K562 (cell line): ENCODE results near the gene PPP1R15B.

Source experiments
- EWSR1 ChIP-seq: fragments of 450-650 bp; IDR thresholded peaks from 2 replicates; pipeline ENCODE4 v1.6.1; 2018; ENCODE audit warnings: borderline replicate concordance, mild to moderate bottlenecking, low read depth, moderate library complexity; ENCODE audit not compliant: partially characterized antibody
- HCFC1 ChIP-seq: IDR thresholded peaks from 2 replicates; pipeline ENCODE4 v1.6.1; 2012; ENCODE audit warnings: low read depth, low read length, improper control_type of control experiment
- RAD21 ChIP-seq, 2 experiments: fragments of 250-450 bp in 1 of 2; fragments of 450-650 bp in 1 of 2; sonication (Bioruptor Pico) in 1 of 2; formaldehyde crosslinking in 1 of 2; IDR thresholded peaks in 1 of 2; conservative IDR thresholded peaks in 1 of 2; 2 replicates each; pipeline versions ENCODE4 v1.4.0 to v1.8.0; 2020 to 2022; ENCODE audit warnings: mild to moderate bottlenecking in 2 of 2, moderate library complexity in 1 of 2
- ZNF239 ChIP-seq: fragments of 250-450 bp; sonication (Bioruptor Pico); IDR thresholded peaks from 2 replicates; pipeline ENCODE4 v1.4.0; 2020; ENCODE audit warnings: mild to moderate bottlenecking
- TF ChIP-seq, protein P1 (sequence below): IDR thresholded peaks from 2 replicates; pipeline ENCODE4 v1.6.1; 2011; ENCODE audit not compliant: insufficient read length; ENCODE audit errors: extremely low read depth
- TF ChIP-seq, protein P2 (sequence below): sonication (generic); formaldehyde crosslinking; IDR thresholded peaks from 2 replicates; pipeline ENCODE4 v1.8.0; 2023; ENCODE audit warnings: missing genetic modification reagents, mild to moderate bottlenecking, borderline replicate concordance
- TF ChIP-seq, protein P3 (sequence below), 2 experiments: fragments of 450-650 bp in 1 of 2; IDR thresholded peaks; 2 replicates each; pipeline ENCODE4 v1.6.1; 2011 to 2017; ENCODE audit warnings: low read depth in 2 of 2, antibody characterized with exemption in 1 of 2, borderline replicate concordance in 1 of 2, low read length in 1 of 2, mild to moderate bottlenecking in 1 of 2, mixed read lengths in 1 of 2; ENCODE audit not compliant: control insufficient read depth in 1 of 2
- TF ChIP-seq, protein P4 (sequence below): sonication (generic); formaldehyde crosslinking; IDR thresholded peaks from 2 replicates; pipeline ENCODE4 v1.5.0; 2020; ENCODE audit warnings: missing genetic modification reagents

DNA sequence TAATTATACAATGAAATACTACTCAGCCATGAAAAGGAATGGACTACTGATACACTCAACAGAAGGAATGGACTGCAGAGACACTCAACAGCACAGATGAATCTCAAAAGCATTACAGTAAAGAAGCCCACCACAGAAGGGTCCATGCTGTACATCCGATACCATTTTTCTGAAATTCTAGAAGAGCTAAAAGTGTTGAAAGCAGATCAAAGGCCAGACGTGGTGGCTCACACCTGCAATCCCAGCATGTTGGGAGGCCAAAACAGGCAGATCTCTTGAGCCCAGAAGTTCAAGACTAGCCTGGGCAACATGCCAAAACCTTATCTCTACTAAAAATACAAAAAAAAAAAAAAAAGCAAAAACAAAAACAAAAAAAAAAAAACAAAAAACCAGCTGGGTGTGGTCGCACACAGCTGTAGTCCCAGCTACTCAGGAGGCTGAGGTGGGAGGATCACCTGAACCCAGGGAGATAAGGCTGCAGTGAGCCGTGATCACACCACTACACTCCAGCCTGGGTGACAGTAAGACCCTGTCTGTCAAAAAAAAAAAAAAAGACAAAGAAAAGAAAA, 15.5 kb downstream of the PPP1R15B start:
- TF ChIP-seq RAD21 (CRISPR knock-in tag; conservative IDR thresholded peaks at IDR 0.05 in 1 of 2, IDR thresholded peaks at IDR 0.05 in 1 of 2) (no peak), ZNF239 (CRISPR knock-in tag) (no peak), HCFC1 (no peak), EWSR1 (no peak)
- TF ChIP-seq, protein P1, sequence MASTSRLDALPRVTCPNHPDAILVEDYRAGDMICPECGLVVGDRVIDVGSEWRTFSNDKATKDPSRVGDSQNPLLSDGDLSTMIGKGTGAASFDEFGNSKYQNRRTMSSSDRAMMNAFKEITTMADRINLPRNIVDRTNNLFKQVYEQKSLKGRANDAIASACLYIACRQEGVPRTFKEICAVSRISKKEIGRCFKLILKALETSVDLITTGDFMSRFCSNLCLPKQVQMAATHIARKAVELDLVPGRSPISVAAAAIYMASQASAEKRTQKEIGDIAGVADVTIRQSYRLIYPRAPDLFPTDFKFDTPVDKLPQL: no peak
- TF ChIP-seq, protein P2, sequence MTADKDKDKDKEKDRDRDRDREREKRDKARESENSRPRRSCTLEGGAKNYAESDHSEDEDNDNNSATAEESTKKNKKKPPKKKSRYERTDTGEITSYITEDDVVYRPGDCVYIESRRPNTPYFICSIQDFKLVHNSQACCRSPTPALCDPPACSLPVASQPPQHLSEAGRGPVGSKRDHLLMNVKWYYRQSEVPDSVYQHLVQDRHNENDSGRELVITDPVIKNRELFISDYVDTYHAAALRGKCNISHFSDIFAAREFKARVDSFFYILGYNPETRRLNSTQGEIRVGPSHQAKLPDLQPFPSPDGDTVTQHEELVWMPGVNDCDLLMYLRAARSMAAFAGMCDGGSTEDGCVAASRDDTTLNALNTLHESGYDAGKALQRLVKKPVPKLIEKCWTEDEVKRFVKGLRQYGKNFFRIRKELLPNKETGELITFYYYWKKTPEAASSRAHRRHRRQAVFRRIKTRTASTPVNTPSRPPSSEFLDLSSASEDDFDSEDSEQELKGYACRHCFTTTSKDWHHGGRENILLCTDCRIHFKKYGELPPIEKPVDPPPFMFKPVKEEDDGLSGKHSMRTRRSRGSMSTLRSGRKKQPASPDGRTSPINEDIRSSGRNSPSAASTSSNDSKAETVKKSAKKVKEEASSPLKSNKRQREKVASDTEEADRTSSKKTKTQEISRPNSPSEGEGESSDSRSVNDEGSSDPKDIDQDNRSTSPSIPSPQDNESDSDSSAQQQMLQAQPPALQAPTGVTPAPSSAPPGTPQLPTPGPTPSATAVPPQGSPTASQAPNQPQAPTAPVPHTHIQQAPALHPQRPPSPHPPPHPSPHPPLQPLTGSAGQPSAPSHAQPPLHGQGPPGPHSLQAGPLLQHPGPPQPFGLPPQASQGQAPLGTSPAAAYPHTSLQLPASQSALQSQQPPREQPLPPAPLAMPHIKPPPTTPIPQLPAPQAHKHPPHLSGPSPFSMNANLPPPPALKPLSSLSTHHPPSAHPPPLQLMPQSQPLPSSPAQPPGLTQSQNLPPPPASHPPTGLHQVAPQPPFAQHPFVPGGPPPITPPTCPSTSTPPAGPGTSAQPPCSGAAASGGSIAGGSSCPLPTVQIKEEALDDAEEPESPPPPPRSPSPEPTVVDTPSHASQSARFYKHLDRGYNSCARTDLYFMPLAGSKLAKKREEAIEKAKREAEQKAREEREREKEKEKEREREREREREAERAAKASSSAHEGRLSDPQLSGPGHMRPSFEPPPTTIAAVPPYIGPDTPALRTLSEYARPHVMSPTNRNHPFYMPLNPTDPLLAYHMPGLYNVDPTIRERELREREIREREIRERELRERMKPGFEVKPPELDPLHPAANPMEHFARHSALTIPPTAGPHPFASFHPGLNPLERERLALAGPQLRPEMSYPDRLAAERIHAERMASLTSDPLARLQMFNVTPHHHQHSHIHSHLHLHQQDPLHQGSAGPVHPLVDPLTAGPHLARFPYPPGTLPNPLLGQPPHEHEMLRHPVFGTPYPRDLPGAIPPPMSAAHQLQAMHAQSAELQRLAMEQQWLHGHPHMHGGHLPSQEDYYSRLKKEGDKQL (CRISPR knock-in tag): no peak
- TF ChIP-seq, protein P3, sequence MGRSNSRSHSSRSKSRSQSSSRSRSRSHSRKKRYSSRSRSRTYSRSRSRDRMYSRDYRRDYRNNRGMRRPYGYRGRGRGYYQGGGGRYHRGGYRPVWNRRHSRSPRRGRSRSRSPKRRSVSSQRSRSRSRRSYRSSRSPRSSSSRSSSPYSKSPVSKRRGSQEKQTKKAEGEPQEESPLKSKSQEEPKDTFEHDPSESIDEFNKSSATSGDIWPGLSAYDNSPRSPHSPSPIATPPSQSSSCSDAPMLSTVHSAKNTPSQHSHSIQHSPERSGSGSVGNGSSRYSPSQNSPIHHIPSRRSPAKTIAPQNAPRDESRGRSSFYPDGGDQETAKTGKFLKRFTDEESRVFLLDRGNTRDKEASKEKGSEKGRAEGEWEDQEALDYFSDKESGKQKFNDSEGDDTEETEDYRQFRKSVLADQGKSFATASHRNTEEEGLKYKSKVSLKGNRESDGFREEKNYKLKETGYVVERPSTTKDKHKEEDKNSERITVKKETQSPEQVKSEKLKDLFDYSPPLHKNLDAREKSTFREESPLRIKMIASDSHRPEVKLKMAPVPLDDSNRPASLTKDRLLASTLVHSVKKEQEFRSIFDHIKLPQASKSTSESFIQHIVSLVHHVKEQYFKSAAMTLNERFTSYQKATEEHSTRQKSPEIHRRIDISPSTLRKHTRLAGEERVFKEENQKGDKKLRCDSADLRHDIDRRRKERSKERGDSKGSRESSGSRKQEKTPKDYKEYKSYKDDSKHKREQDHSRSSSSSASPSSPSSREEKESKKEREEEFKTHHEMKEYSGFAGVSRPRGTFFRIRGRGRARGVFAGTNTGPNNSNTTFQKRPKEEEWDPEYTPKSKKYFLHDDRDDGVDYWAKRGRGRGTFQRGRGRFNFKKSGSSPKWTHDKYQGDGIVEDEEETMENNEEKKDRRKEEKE (IDR thresholded peaks at IDR 0.05; ENCODE audit: borderline replicate concordance in 1 of 2, control insufficient read depth in 1 of 2, low read depth in 2 of 2, low read length in 1 of 2): no peak
- TF ChIP-seq, protein P4, sequence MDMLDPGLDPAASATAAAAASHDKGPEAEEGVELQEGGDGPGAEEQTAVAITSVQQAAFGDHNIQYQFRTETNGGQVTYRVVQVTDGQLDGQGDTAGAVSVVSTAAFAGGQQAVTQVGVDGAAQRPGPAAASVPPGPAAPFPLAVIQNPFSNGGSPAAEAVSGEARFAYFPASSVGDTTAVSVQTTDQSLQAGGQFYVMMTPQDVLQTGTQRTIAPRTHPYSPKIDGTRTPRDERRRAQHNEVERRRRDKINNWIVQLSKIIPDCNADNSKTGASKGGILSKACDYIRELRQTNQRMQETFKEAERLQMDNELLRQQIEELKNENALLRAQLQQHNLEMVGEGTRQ (CRISPR knock-in tag): no peak
